Measurements from ENCODE around the gene FOXP1.

FOXP1 gene

GRCh38 chr3:71525391-71525790 is 58.1 kb downstream of the FOXP1 start:
- DNase-seq, result no peak

- no peak for DNase-seq
Observed at GRCh38 chr3:71524672-71525071, 58.9 kb downstream of the FOXP1 start.

GRCh38 chr3:71523628-71524027 is 59.9 kb downstream of the FOXP1 start:
- DNase-seq, result no peak

- no peak for DNase-seq
Observed at GRCh38 chr3:71521940-71522876, 61.3 kb downstream of the FOXP1 start.

- no peak for DNase-seq
Observed at GRCh38 chr3:71521021-71521352, 62.5 kb downstream of the FOXP1 start.

GRCh38 chr3:71520161-71521020 is 63.1 kb downstream of the FOXP1 start:
- no peak for DNase-seq

- DNase-seq, result no peak
Observed at GRCh38 chr3:71518089-71518488, 65.4 kb downstream of the FOXP1 start.

- no peak for DNase-seq
Observed at GRCh38 chr3:71517271-71517791, 66.2 kb downstream of the FOXP1 start.

- DNase-seq, result no peak
Observed at GRCh38 chr3:71515636-71516365, 67.7 kb downstream of the FOXP1 start.

GRCh38 chr3:71514621-71515020 is 68.9 kb downstream of the FOXP1 start:
- no peak for DNase-seq

GRCh38 chr3:71513515-71513914 is 70.0 kb downstream of the FOXP1 start:
- no peak for DNase-seq

- no peak for DNase-seq
Observed at GRCh38 chr3:71513081-71513480, 70.4 kb downstream of the FOXP1 start.

- DNase-seq, result no peak
Observed at GRCh38 chr3:71512544-71512943, 71.0 kb downstream of the FOXP1 start.

GRCh38 chr3:71512000-71512399 is 71.5 kb downstream of the FOXP1 start:
- DNase-seq, result peak; percentile 24

GRCh38 chr3:71511446-71511845 is 72.1 kb downstream of the FOXP1 start:
- DNase-seq, result no peak

GRCh38 chr3:71511037-71511436 is 72.5 kb downstream of the FOXP1 start:
- no peak for DNase-seq

GRCh38 chr3:71510510-71510909 is 73.0 kb downstream of the FOXP1 start:
- DNase-seq, result no peak

- no peak for DNase-seq
Observed at GRCh38 chr3:71509066-71509465, 74.5 kb downstream of the FOXP1 start.

GRCh38 chr3:71505767-71506350 is 77.7 kb downstream of the FOXP1 start:
- no peak for DNase-seq

- no peak for DNase-seq
Observed at GRCh38 chr3:71504250-71505036, 79.1 kb downstream of the FOXP1 start.

GRCh38 chr3:71503525-71504249 is 79.8 kb downstream of the FOXP1 start:
- no peak for DNase-seq
